ENCODE measurements around the gene LRRC18.

GRCh38 chr10:48947690-48948469, 8.2 kb upstream of the LRRC18 start:
- TF ChIP-seq USF2 (IDR thresholded peaks at IDR 0.05; ENCODE audit: borderline replicate concordance, low read depth, low read length) (no peak), RBBP5 (conservative IDR thresholded peaks at IDR 0.05) (no peak), CTCF (IDR thresholded peaks at IDR 0.05 in 2 of 3, conservative IDR thresholded peaks at IDR 0.05 in 1 of 3; ENCODE audit: control insufficient read depth in 2 of 3, extremely low read depth in 1 of 3, insufficient read depth in 1 of 3, low read depth in 3 of 3, low read length in 3 of 3) (no peak), POLR2AphosphoS2 (IDR thresholded peaks at IDR 0.05; ENCODE audit: low read depth, low read length) (no peak), KDM1A (IDR thresholded peaks at IDR 0.05; ENCODE audit: borderline replicate concordance) (no peak), BCL11A (IDR thresholded peaks at IDR 0.05; ENCODE audit: low read depth, low read length) (no peak), JUNB (IDR thresholded peaks at IDR 0.05) (no peak), MAX (IDR thresholded peaks at IDR 0.05; ENCODE audit: low read depth, low read length) (no peak)
